Nephron progenitor cell (in vitro differentiated cells): Measurements from ENCODE around the gene ARHGEF35.

ENCODE experiments used
- DNase-seq: peaks from one replicate; pipeline ENCODE4 v3.0.0; 2021
- H3K27ac Mint-ChIP-seq: 2 replicates; pipeline ENCODE4 v1.8.0; 2021; ENCODE audit warnings: mild to moderate bottlenecking, moderate library complexity, mixed read lengths
- H3K27me3 Mint-ChIP-seq: 2 replicates; pipeline ENCODE4 v1.8.0; 2021; ENCODE audit warnings: mild to moderate bottlenecking, low read depth, mixed read lengths; ENCODE audit not compliant: poor library complexity
- H3K36me3 Mint-ChIP-seq: 2 replicates; pipeline ENCODE4 v1.8.0; 2021; ENCODE audit warnings: low read depth, mixed read lengths
- H3K4me1 Mint-ChIP-seq: 2 replicates; pipeline ENCODE4 v1.8.0; 2021; ENCODE audit warnings: mixed read lengths
- H3K4me3 Mint-ChIP-seq: 2 replicates; pipeline ENCODE4 v1.8.0; 2021; ENCODE audit warnings: mild to moderate bottlenecking, moderate library complexity, mixed read lengths
- H3K9me3 Mint-ChIP-seq: 2 replicates; pipeline ENCODE4 v1.8.0; 2021; ENCODE audit warnings: mild to moderate bottlenecking, moderate library complexity, mixed read lengths
- TF ChIP-seq, protein P1 (sequence below): fragments of 200-600 bp; sonication (generic); IDR thresholded peaks from 2 replicates; pipeline ENCODE4 v1.5.0; 2021; ENCODE audit warnings: antibody characterized with exemption

ARHGEF35 gene

DNA sequence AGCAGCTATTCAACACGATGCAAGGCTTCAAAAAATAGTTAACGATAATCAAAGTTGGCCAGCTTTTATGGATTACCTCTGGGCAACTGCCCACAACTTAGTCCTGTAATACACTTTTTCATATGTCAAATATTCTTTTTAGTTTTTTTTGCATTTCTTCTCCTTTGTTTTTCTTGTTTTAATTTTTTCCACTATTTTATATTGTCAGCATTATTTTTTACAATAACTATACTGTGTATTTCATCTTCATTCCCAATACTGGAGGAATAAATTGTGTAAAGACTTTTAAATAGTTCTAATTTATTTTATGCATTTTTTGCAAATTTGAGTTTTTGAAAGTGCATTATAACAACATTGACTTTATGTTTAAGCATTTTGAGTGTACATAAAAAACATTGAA, 30.8 kb downstream of the ARHGEF35 start:
- Mint-ChIP-seq H3K27ac (no peak overlapping the region), H3K4me3 (no peak overlapping the region), H3K9me3 (no peaks in the 10 kb centered on the region), H3K36me3 (no peaks in the 10 kb centered on the region), H3K4me1 (no peaks in the 10 kb centered on the region), H3K27me3 (peaks cover 3% of the 10 kb centered on the region)
- no peak for DNase-seq
- TF ChIP-seq, protein P1, sequence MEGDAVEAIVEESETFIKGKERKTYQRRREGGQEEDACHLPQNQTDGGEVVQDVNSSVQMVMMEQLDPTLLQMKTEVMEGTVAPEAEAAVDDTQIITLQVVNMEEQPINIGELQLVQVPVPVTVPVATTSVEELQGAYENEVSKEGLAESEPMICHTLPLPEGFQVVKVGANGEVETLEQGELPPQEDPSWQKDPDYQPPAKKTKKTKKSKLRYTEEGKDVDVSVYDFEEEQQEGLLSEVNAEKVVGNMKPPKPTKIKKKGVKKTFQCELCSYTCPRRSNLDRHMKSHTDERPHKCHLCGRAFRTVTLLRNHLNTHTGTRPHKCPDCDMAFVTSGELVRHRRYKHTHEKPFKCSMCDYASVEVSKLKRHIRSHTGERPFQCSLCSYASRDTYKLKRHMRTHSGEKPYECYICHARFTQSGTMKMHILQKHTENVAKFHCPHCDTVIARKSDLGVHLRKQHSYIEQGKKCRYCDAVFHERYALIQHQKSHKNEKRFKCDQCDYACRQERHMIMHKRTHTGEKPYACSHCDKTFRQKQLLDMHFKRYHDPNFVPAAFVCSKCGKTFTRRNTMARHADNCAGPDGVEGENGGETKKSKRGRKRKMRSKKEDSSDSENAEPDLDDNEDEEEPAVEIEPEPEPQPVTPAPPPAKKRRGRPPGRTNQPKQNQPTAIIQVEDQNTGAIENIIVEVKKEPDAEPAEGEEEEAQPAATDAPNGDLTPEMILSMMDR = no peak

- DNase-seq = no peak
- TF ChIP-seq, protein P1 = no peak
- Mint-ChIP-seq H3K27me3 (peaks cover 16% of the 10 kb centered on the region), H3K36me3 (no peaks in the 10 kb centered on the region), H3K4me3 (no peak overlapping the region), H3K27ac (no peak overlapping the region), H3K4me1 (no peaks in the 10 kb centered on the region), H3K9me3 (no peaks in the 10 kb centered on the region)
These were observed 36.8 kb downstream of the ARHGEF35 start for GRCh38 chr7:144158861-144159260.

- Mint-ChIP-seq H3K4me1 (no peaks in the 10 kb centered on the region), H3K27me3 (no peaks in the 10 kb centered on the region), H3K36me3 (peaks cover 6% of the 10 kb centered on the region), H3K4me3 (no peak overlapping the region), H3K9me3 (peaks cover 50% of the 10 kb centered on the region), H3K27ac (no peak overlapping the region)
- DNase-seq = no peak
- TF ChIP-seq, protein P1 = no peak
These were observed 47.3 kb downstream of the ARHGEF35 start for GRCh38 chr7:144148224-144148827.

DNA sequence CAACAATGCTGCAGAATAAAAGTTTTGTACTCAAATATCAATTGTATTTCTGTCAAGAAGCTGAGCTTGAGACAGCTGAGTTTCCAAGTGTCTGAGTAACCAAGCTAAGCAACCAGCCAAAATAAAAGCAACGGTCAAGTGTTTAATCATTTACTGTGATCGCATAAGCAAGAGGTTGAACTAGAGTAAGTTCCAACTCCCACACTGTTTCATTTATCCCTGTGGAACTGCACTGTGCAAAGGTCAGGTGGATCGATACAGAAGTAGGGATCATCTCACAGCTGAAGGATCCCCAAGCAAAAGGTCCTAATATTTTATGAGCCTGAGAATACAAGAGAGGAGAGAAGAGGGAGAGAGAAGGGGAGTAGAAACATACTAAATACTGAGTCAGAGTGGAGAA, 51.2 kb downstream of the ARHGEF35 start:
- peaks cover 31% of the 10 kb centered on the region for H3K9me3 Mint-ChIP-seq

DNA sequence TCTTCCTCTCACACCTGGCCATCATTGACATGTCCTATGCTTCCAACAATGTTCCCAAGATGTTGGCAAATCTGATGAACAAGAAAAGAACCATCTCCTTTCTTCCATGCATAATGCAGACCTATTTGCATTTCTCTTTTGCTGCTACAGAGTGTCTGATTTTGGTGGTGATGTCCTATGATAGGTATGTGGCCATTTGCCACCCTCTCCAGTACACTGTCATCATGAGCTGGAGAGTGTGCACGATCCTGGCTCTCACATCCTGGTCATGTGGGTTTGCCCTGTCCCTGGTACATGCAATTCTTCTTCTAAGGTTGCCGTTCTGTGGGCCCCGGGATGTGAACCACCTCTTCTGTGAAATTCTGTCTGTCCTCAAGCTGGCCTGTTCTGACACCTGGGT, 53.4 kb downstream of the ARHGEF35 start:
- H3K9me3 Mint-ChIP-seq = peaks cover 9% of the 10 kb centered on the region
- TF ChIP-seq, protein P1 = no peak

More for the DNA sequence above, 51.2 kb downstream of the ARHGEF35 start:
- H3K27ac Mint-ChIP-seq = no peak overlapping the region
- peaks cover 6% of the 10 kb centered on the region for H3K36me3 Mint-ChIP-seq
- H3K4me1 Mint-ChIP-seq = no peaks in the 10 kb centered on the region
- H3K27me3 Mint-ChIP-seq = no peaks in the 10 kb centered on the region
- DNase-seq = no peak
- no peak overlapping the region for H3K4me3 Mint-ChIP-seq
- TF ChIP-seq, protein P1 = no peak

DNA sequence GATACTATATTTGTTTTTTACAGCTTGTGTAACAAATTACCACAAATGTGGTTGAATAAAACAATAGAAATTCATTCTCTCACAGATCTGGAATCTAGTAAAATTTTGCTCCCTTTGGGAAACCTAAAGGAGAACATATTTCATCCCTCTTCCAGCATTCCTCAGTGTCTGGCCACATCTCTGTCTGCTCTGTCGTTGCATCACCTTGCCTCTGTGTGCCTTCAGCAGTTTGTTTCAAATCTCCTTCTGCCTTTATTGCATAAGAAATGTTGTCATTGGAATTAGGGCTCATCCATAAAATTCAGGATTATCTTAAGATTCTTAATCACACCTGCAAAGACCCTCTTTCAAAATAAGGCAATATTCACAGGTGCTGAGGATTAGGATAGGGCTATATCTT, 58.1 kb downstream of the ARHGEF35 start:
- Mint-ChIP-seq H3K9me3 (no peaks in the 10 kb centered on the region), H3K36me3 (no peaks in the 10 kb centered on the region), H3K4me1 (no peaks in the 10 kb centered on the region), H3K4me3 (no peak overlapping the region), H3K27me3 (peaks cover 3% of the 10 kb centered on the region), H3K27ac (no peak overlapping the region)
- DNase-seq = no peak
- TF ChIP-seq, protein P1 = no peak

More for the DNA sequence above, 53.4 kb downstream of the ARHGEF35 start:
- no peak for DNase-seq
- H3K4me1 Mint-ChIP-seq = no peaks in the 10 kb centered on the region
- H3K4me3 Mint-ChIP-seq = no peak overlapping the region
- no peaks in the 10 kb centered on the region for H3K27me3 Mint-ChIP-seq
- no peak overlapping the region for H3K27ac Mint-ChIP-seq
- no peaks in the 10 kb centered on the region for H3K36me3 Mint-ChIP-seq
